ENCODE results near the gene BRI3BP.
"Not testable (repeated sequence)": the region's sequence is repeated elsewhere in the genome, so short reads cannot be mapped to it uniquely, and the experiment has no call there.

Gene BRI3BP

DNA sequence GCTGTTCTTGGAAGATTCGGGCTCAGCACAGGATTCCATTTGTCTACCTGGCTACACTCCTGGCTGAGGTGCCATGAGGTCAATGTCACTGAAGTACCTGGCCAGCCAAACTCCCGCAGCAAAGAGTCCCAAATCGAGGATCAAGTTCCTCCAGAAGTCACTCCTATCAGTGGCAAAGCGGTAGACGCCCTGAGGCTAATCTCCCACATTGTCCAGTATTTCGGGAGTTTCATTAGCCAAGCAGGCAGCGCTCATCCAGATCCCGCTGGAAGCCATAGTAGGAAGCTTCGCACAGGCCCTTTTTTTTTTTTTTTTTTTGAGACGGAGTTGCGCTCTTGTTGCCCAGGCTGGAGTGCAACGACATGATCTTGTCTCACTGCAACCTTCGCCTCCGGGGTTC lies 62.9 kb downstream of the BRI3BP start:
- Mint-ChIP-seq H3K4me3 (no peak overlapping the region), H3K4me1 (ENCODE audit: low read depth) (no peaks in the 10 kb centered on the region), H3K27me3 (peaks cover 7% of the 10 kb centered on the region), H3K27ac (no peak overlapping the region), H3K36me3 (ENCODE audit: low read depth) (no peaks in the 10 kb centered on the region), H3K9me3 (no peaks in the 10 kb centered on the region)
- DNase-seq, result no peak

DNA sequence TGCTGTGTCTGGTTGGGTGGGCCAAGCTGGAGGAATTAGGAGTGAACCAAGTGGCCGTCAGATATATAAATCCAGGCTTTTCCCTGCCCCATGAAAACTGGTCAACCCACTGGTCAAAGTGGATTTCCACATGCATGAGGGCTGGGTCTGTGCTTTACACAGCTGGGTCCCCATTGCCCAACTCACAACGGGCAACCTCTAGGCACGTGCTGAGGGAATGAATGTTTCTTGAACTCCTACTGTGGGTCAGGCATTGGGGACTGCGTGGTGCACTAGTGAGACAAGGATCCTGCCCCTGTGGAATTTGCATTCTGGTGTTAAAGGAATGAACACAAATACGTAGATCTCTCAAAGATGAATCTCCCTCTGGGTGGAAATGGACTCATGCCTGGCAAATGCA lies 64.3 kb downstream of the BRI3BP start:
- H3K4me1 Mint-ChIP-seq (ENCODE audit: low read depth), result no peaks in the 10 kb centered on the region
- H3K27ac Mint-ChIP-seq, result no peak overlapping the region
- H3K4me3 Mint-ChIP-seq, result no peak overlapping the region
- H3K9me3 Mint-ChIP-seq, result no peaks in the 10 kb centered on the region
- H3K27me3 Mint-ChIP-seq, result peaks cover 7% of the 10 kb centered on the region
- no peak for DNase-seq
- H3K36me3 Mint-ChIP-seq (ENCODE audit: low read depth), result no peaks in the 10 kb centered on the region

DNA sequence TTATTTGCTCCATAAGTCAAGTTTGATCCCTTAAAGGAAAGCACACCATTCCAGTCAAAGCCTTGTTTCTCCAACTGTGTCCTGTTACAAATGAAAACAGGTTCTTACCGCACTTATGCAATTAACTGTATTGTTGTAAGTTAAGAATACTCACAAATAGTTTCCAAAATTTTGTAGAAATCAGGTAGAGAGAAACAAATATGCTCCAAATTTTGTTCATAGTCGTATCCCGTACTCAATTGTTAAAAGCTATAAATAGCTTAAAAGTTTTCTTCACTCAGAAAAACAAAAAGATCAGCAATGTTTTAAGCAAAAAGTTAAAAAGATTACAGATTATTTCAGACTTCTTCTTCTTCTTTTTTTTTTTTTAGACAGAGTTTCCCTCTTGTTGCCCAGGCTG lies 67.8 kb downstream of the BRI3BP start:
- no peak overlapping the region for H3K27ac Mint-ChIP-seq
- H3K4me3 Mint-ChIP-seq, result no peak overlapping the region
- no peaks in the 10 kb centered on the region for H3K36me3 Mint-ChIP-seq (ENCODE audit: low read depth)
- peaks cover 16% of the 10 kb centered on the region for H3K27me3 Mint-ChIP-seq
- no peak for DNase-seq
- no peaks in the 10 kb centered on the region for H3K9me3 Mint-ChIP-seq
- H3K4me1 Mint-ChIP-seq (ENCODE audit: low read depth), result peaks cover 8% of the 10 kb centered on the region

DNA sequence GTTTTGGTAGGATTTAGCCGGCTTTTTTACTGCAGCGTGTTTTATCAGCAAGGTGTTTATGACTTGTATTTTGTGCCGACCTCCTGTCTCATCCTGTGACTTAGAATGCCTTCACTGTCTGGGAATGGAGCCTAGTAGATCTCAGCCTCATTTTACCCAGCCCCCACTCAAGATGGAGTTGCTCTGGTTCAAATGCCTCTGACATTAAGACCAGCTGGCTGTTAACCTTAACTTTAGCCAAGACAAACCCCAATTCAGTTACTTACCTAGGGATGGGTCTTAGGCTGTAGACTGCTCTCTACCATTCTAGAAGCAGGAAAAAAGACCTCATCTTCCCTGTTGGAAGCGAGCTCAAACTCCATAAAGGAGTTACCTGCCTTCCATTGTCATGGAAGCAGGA lies 70.1 kb downstream of the BRI3BP start:
- not testable (repeated sequence) for H3K9me3 Mint-ChIP-seq; H3K27me3 Mint-ChIP-seq; DNase-seq; H3K4me3 Mint-ChIP-seq; H3K36me3 Mint-ChIP-seq (ENCODE audit: low read depth); H3K27ac Mint-ChIP-seq
- peaks cover 18% of the 10 kb centered on the region for H3K4me1 Mint-ChIP-seq (ENCODE audit: low read depth)

DNA sequence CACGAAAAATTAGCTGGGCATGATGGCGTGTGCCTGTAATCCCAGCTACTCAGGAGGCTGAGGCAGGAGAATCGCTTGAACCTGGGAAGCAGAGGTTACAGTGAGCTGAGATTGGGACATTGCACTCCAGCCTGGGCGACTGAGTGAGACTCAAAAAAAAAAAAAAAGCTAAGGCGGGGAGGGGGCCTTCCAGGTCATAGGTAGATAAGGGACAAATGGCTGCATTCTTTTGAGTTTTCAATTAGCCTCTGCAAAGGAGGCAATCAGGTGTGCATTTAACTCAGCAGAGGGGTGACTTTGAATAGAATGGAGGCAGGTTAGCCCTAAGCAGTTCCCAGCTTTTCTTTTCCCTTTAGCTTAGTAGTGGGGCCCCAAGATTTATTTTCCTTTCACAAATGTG lies 71.0 kb downstream of the BRI3BP start:
- DNase-seq, result no peak
- Mint-ChIP-seq H3K4me1 (ENCODE audit: low read depth) (peaks cover 18% of the 10 kb centered on the region), H3K4me3 (peak overlapping the region; percentile 82), H3K36me3 (ENCODE audit: low read depth) (no peaks in the 10 kb centered on the region), H3K27me3 (peaks cover 9% of the 10 kb centered on the region), H3K27ac (no peak overlapping the region), H3K9me3 (no peaks in the 10 kb centered on the region)

- H3K9me3 Mint-ChIP-seq, result no peaks in the 10 kb centered on the region
- peaks cover 18% of the 10 kb centered on the region for H3K4me1 Mint-ChIP-seq (ENCODE audit: low read depth)
- DNase-seq, result peak; percentile 87
- H3K27me3 Mint-ChIP-seq, result peaks cover 9% of the 10 kb centered on the region
- peak within 1 kb of the TSS; percentile 57 for H3K27ac Mint-ChIP-seq
- H3K4me3 Mint-ChIP-seq, result peak within 1 kb of the TSS; percentile 82
- H3K36me3 Mint-ChIP-seq (ENCODE audit: low read depth), result no peaks in the 10 kb centered on the region
These were observed 71.8 kb downstream of the BRI3BP start, which contains the start of gene AACS for GRCh38 chr12:125065021-125065918. AACS (plus strand) TSS chr12:125065435; CDS start chr12:125065585, 150 bp downstream.

DNA sequence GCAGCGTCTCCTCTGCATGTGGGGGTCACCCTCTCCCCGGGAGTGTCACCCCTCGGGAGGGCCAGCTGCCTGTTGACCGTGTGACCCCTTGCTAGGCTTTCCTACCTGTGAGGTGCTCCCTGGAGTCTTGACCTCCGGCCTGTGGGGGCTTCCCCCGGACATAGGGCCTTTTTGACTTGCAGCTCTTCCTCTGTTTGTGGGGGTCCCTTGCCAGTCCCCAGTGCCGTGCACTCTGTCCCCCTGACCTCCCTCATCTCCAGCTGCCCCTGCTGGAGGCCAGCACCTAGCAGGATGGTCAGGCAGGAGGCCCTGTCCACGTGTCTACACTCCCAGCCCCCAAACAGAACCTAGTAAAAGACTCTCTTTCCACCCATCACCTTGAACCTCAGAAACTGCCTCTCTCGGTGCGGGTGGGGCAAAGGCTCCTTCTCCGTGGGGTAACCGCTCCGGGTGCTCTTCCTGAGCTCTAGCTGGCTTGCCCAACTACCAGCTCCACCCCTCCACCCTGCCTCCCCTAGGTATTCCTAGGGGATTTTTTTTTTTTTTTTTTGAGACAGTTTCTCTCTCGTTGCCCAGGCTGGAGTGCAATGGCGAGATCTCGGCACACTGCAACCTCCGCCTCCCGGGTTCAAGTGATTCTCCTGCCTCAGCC lies 72.6 kb downstream of the BRI3BP start:
- Mint-ChIP-seq H3K4me3 (peak overlapping the region; percentile 82), H3K27ac (peak overlapping the region; percentile 57), H3K9me3 (no peaks in the 10 kb centered on the region), H3K36me3 (ENCODE audit: low read depth) (no peaks in the 10 kb centered on the region), H3K27me3 (peaks cover 9% of the 10 kb centered on the region), H3K4me1 (ENCODE audit: low read depth) (peaks cover 18% of the 10 kb centered on the region)
- peak; percentile 33 for DNase-seq

DNA sequence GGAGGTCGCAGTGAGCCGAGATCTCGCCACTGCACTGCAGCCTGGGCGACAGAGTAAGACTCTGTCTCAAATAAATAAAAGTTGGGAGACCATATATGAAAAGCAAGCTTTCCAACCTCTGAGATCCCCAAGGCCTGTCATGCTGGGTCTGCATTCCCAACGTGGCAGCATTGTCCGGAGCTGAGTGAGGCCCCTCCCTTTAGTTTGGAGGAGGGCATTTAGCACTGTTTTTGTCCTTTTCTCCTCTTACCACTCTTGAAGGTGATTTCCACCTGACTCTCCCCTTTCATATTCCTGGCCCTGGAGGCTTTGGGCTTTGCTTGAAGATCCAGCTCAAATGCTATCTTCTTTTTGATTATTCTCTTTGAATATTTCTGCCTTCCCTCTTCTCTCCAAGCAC lies 74.9 kb downstream of the BRI3BP start:
- Mint-ChIP-seq H3K27me3 (peaks cover 4% of the 10 kb centered on the region), H3K27ac (no peak overlapping the region), H3K36me3 (ENCODE audit: low read depth) (peaks cover 3% of the 10 kb centered on the region), H3K9me3 (no peaks in the 10 kb centered on the region), H3K4me3 (no peak overlapping the region), H3K4me1 (ENCODE audit: low read depth) (peaks cover 21% of the 10 kb centered on the region)
- DNase-seq, result no peak

GRCh38 chr12:125069616-125070015 lies 76.2 kb downstream of the BRI3BP start:
- Mint-ChIP-seq H3K9me3 (no peaks in the 10 kb centered on the region), H3K36me3 (ENCODE audit: low read depth) (peaks cover 9% of the 10 kb centered on the region), H3K27me3 (no peaks in the 10 kb centered on the region), H3K4me1 (ENCODE audit: low read depth) (peaks cover 26% of the 10 kb centered on the region), H3K4me3 (no peak overlapping the region), H3K27ac (no peak overlapping the region)
- DNase-seq, result no peak

GRCh38 chr12:125070112-125070511 lies 76.7 kb downstream of the BRI3BP start:
- no peak overlapping the region for H3K27ac Mint-ChIP-seq
- H3K4me3 Mint-ChIP-seq, result no peak overlapping the region
- peaks cover 25% of the 10 kb centered on the region for H3K4me1 Mint-ChIP-seq (ENCODE audit: low read depth)

GRCh38 chr12:125070661-125071390 lies 77.4 kb downstream of the BRI3BP start:
- no peaks in the 10 kb centered on the region for H3K27me3 Mint-ChIP-seq
- DNase-seq, result no peak
- peaks cover 24% of the 10 kb centered on the region for H3K4me1 Mint-ChIP-seq (ENCODE audit: low read depth)
- peaks cover 11% of the 10 kb centered on the region for H3K36me3 Mint-ChIP-seq (ENCODE audit: low read depth)
- H3K27ac Mint-ChIP-seq, result no peak overlapping the region
- H3K9me3 Mint-ChIP-seq, result no peaks in the 10 kb centered on the region
- no peak overlapping the region for H3K4me3 Mint-ChIP-seq

More at GRCh38 chr12:125070112-125070511, 76.7 kb downstream of the BRI3BP start:
- no peaks in the 10 kb centered on the region for H3K9me3 Mint-ChIP-seq
- DNase-seq, result no peak
- no peaks in the 10 kb centered on the region for H3K27me3 Mint-ChIP-seq
- peaks cover 9% of the 10 kb centered on the region for H3K36me3 Mint-ChIP-seq (ENCODE audit: low read depth)

DNA sequence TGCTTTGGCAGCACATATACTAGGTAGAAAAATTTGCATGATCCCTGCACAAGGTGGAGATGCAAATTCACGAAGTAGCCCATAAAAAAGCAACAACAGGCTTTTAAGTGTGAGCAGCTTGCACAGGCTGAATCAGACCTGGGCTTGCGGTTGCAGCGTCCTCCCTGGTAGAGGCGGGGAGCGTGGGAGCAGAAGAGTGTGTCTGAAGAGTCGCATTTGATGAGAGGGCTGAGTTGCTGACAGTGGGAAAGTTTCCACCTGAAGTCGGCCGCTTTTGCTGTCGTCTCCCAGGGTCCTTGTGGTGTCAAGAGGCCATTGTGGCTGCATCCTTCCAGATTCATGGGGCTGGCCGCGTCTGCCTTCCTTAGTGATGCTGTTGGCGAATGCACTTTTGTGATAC lies 78.0 kb downstream of the BRI3BP start:
- H3K9me3 Mint-ChIP-seq, result no peaks in the 10 kb centered on the region
- H3K27ac Mint-ChIP-seq, result no peak overlapping the region
- H3K27me3 Mint-ChIP-seq, result no peaks in the 10 kb centered on the region
- peaks cover 17% of the 10 kb centered on the region for H3K36me3 Mint-ChIP-seq (ENCODE audit: low read depth)
- no peak overlapping the region for H3K4me3 Mint-ChIP-seq
- DNase-seq, result no peak
- H3K4me1 Mint-ChIP-seq (ENCODE audit: low read depth), result peaks cover 20% of the 10 kb centered on the region

DNA sequence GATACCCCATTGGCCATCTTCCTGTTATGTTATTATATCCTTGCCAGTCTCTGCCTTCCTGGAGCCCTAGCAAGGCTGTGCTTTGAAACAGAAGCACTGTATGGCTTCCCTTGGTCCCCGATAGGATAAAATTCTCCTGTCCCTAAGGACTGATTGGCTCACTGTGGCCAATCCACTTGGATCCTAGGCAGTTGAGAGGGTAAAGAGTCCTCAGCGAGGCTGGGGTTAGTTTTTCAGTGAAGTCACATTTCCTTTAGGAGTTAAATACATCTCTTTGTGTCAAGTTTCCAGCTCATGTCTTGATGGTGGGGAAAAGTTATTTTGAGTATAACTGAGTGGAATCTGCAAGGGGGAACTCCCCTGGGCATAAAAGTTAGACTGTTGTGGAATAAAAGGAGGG lies 79.1 kb downstream of the BRI3BP start:
- peaks cover 13% of the 10 kb centered on the region for H3K4me1 Mint-ChIP-seq (ENCODE audit: low read depth)
- no peak overlapping the region for H3K27ac Mint-ChIP-seq

GRCh38 chr12:125074294-125074693 lies 80.8 kb downstream of the BRI3BP start:
- not testable (repeated sequence) for H3K27me3 Mint-ChIP-seq

More for the DNA sequence above, 79.1 kb downstream of the BRI3BP start:
- no peak for DNase-seq
- Mint-ChIP-seq H3K4me3 (no peak overlapping the region), H3K27me3 (no peaks in the 10 kb centered on the region), H3K36me3 (ENCODE audit: low read depth) (peaks cover 26% of the 10 kb centered on the region), H3K9me3 (no peaks in the 10 kb centered on the region)

More at GRCh38 chr12:125074294-125074693, 80.8 kb downstream of the BRI3BP start:
- peaks cover 11% of the 10 kb centered on the region for H3K4me1 Mint-ChIP-seq (ENCODE audit: low read depth)
- not testable (repeated sequence) for DNase-seq, H3K27ac Mint-ChIP-seq, H3K4me3 Mint-ChIP-seq, H3K9me3 Mint-ChIP-seq
- peaks cover 41% of the 10 kb centered on the region for H3K36me3 Mint-ChIP-seq (ENCODE audit: low read depth)
